ENCODE results near the gene PAQR8.

PAQR8 gene

GRCh38 chr6:52457096-52457495 lies 95.1 kb downstream of the PAQR8 start:
- no peaks in the 10 kb centered on the region for H3K36me3 ChIP-seq (ENCODE audit: low read length)
- no peaks in the 10 kb centered on the region for H3K9me2 ChIP-seq (replicated peaks; ENCODE audit: insufficient read depth, low read length)
- no peak overlapping the region for H3K4me2 ChIP-seq (ENCODE audit: low read depth, low read length, poor library complexity, severe bottlenecking)
- H3K27ac ChIP-seq (ENCODE audit: low read depth, low read length), result no peak overlapping the region
- no peaks in the 10 kb centered on the region; the same call in 1 of the 2 replicates for H4K20me1 ChIP-seq (ENCODE audit: low read depth, low read length)
- no peaks in the 10 kb centered on the region for H3K9me3 ChIP-seq (ENCODE audit: insufficient read depth, low read length)
- TF ChIP-seq EZH2phosphoT487 (conservative IDR thresholded peaks at IDR 0.05; ENCODE audit: low read length) (no peak), CTCF (IDR thresholded peaks at IDR 0.05; ENCODE audit: insufficient read depth, low read length, poor library complexity, severe bottlenecking) (no peak)
- no peaks in the 10 kb centered on the region for H3K79me2 ChIP-seq (ENCODE audit: insufficient read depth, low read length)
- no peak overlapping the region for H2AFZ ChIP-seq (ENCODE audit: low read depth, low read length, severe bottlenecking)
- no peak overlapping the region for H3K4me3 ChIP-seq (ENCODE audit: insufficient read depth, low read length, poor library complexity, severe bottlenecking)
- H3K27me3 ChIP-seq (ENCODE audit: low read length), result no peaks in the 10 kb centered on the region
- no peaks in the 10 kb centered on the region for H3F3A ChIP-seq (ENCODE audit: insufficient read depth)
- H3K9ac ChIP-seq (ENCODE audit: low read length), result no peak overlapping the region
